GM18505 (cell line): ENCODE results near the gene ZNF846.
"Not testable (repeated sequence)": the region's sequence is repeated elsewhere in the genome, so short reads cannot be mapped to it uniquely, and the experiment has no call there.

ENCODE experiments used
- ATAC-seq: cut with Tn5 transposase; IDR thresholded peaks from one replicate; pipeline ENCODE4 v1.9.1; 2021; ENCODE audit not compliant: unreplicated experiment
- POLR2A ChIP-seq: IDR thresholded peaks from 4 replicates; pipeline ENCODE4 v1.6.1; 2011; ENCODE audit warnings: borderline replicate concordance; ENCODE audit not compliant: insufficient read depth, insufficient read length; ENCODE audit errors: extremely low read depth

Gene ZNF846

GRCh38 chr19:9791552-9792205 is 23.1 kb upstream of the ZNF846 start:
- peak; percentile 45 for ATAC-seq
- no peak for TF ChIP-seq POLR2A

DNA sequence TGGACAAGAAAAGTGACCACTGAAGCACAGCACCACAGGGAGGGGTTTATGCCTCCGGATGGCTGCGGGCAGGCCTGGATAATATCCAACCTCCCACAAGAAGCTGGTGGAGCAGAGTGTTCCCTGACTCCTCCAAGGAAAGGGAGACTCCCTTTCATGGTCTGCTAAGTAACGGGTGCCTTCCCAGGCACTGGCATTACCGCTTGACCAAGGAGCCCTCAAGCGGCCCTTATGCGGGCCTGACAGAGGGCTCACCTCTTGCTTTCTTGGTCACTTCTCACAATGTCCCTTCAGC is 22.5 kb upstream of the ZNF846 start:
- not testable (repeated sequence) for ATAC-seq

DNA sequence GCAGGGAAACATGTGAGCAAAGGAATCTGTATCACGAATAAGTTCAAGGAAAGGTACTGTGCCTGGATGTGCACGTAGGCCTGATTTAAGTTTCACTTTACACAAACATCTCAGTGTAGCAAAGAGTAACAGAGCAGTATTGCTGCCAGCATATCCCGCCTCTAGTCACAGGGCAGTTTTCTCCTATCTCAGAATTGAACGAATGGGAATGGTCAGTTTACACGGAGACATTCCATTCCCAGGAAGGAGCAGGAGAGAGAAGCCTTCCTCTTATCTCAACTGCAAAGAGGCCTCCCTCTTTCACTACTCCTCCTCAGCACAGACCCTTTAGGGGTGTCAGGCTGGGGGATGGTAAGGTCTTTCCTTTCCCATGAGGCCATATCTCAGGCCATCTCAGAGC is 21.0 kb upstream of the ZNF846 start:
- not testable (repeated sequence) for ATAC-seq

GRCh38 chr19:9789066-9789465 is 20.5 kb upstream of the ZNF846 start:
- ATAC-seq = no peak
- no peak for TF ChIP-seq POLR2A

DNA sequence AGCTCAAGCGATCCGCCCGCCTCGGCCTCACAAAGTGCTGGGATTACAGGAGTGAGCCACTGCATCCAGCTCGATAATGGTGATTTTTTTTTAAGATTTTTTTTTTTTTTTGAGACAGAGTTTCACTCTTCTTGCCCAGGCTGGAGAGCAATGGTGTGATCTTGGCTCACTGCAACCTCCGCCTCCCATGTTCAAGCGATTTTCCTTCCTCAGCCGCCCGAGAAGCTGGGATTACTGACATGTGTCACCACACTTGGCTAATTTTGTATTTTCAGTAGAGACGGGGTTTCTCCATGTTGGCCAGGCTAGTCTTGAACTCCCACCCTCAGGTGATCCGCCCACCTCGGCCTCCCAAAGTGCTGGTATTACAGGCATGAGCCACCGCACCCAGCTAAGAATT is 20.1 kb upstream of the ZNF846 start:
- ATAC-seq = not testable (repeated sequence)

- no peak for TF ChIP-seq POLR2A
- ATAC-seq = no peak
Measured at GRCh38 chr19:9786819-9787218, 18.3 kb upstream of the ZNF846 start.

DNA sequence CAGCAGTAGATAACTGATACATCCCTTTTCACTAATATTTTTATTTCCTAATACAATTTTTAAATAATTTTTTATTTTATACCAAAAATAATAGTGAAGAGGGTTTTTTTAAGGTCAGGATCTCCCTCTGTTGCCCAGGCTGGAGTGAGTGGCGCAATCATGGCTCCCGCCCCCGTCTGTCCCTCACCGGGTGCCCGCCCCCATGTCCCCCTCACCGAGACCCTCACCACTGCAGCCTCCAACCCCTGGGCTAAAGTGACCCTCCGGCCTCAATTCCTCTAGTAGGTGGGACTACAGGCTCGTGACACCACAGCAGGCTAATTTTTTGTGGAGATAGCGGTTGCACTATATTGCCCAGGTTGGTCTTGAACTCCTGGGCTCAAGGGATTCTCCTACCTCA is 17.8 kb upstream of the ZNF846 start:
- TF ChIP-seq POLR2A = no peak

GRCh38 chr19:9785367-9786331 is 17.1 kb upstream of the ZNF846 start:
- ATAC-seq = peak; percentile 76
- peak; percentile 77 for TF ChIP-seq POLR2A

More for the DNA sequence above, 17.8 kb upstream of the ZNF846 start:
- no peak for ATAC-seq

- ATAC-seq = not testable (repeated sequence)
Measured at GRCh38 chr19:9784163-9784496, 15.6 kb upstream of the ZNF846 start.

DNA sequence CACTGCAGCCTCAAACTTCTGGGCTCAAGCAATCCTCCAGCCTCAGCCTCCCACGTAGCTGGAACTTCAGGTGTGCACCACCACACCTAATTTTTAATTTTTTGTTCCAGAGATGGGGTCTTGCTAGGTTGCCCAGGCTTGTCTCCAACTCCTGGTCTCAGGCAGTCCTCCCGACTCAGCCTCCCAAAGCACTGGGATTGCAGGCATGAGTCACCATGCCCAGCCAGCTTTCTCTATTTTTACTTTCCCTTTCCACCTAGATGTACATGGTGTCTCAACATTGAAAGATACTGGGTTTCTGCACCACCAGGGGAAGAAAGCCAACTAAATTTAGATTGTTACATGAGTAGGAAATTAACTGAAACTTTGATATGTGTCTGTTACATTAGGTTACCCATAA is 13.8 kb upstream of the ZNF846 start:
- ATAC-seq = no peak
- no peak for TF ChIP-seq POLR2A

GRCh38 chr19:9757544-9758501 is 10.7 kb downstream of the ZNF846 start:
- no peak for TF ChIP-seq POLR2A

GRCh38 chr19:9752701-9753443 is 15.7 kb downstream of the ZNF846 start:
- ATAC-seq = no peak
- TF ChIP-seq POLR2A = no peak

More at GRCh38 chr19:9757544-9758501, 10.7 kb downstream of the ZNF846 start:
- no peak for ATAC-seq

GRCh38 chr19:9751446-9751845 is 17.1 kb downstream of the ZNF846 start:
- TF ChIP-seq POLR2A = no peak
- ATAC-seq = no peak
